ENCODE results near the gene EPHA3. TPM values are rescaled to one million over a fixed set of nuclear protein-coding genes. Genes with fewer than 3 reads are reported as not detected.

Gene EPHA3
- total and polyA plus RNA-seq, 2 donors (not counting 1 experiment from before 2014, with no cell fraction given): 0.01 TPM; not detected in 1

- Mint-ChIP-seq H3K4me3 (no peak overlapping the region), H3K4me1 (no peaks in the 10 kb centered on the region), H3K9me3 (ENCODE audit: insufficient read depth) (peaks cover 7% of the 10 kb centered on the region), H3K27ac (no peak overlapping the region), H3K27me3 (no peaks in the 10 kb centered on the region)
- ATAC-seq (ENCODE audit: low read depth) (no peak), DNase-seq (no peak)
- TF ChIP-seq CTCF (IDR thresholded peaks at IDR 0.05): no peak
- no peak for TF ChIP-seq EZH2 (IDR thresholded peaks at IDR 0.05; ENCODE audit: borderline replicate concordance, insufficient read depth, low read depth, low read length, poor library complexity, severe bottlenecking)
- no peak overlapping the region for H3K4me2 ChIP-seq (replicated peaks; ENCODE audit: low read depth, low read length, poor library complexity, severe bottlenecking)
- H3K27me3 ChIP-seq (replicated peaks in 1 of 4; ENCODE audit: control extremely low read depth in 1 of 4, control insufficient read depth in 3 of 4, insufficient read depth in 4 of 4, low read length in 3 of 4): no peaks in the 10 kb centered on the region
- H3K79me2 ChIP-seq (ENCODE audit: control insufficient read depth, insufficient read depth, low read length): no peaks in the 10 kb centered on the region
- H3K9me3 ChIP-seq (ENCODE audit: control extremely low read depth in 1 of 3, control insufficient read depth in 2 of 3, insufficient read depth in 1 of 3, low read length in 2 of 3): peaks cover 0 to 3% (median 0%) of the 10 kb centered on the region in 3 donors
- CTCF ChIA-PET: no interaction called here
- H2AFZ ChIP-seq (ENCODE audit: insufficient read depth, low read depth, low read length, poor library complexity, severe bottlenecking): no peak overlapping the region
- H4K20me1 ChIP-seq (ENCODE audit: control insufficient read depth, insufficient read depth, low read length, poor library complexity, severe bottlenecking): no peaks in the 10 kb centered on the region
- H3K9ac ChIP-seq (ENCODE audit: low read length): no peak overlapping the region
- no peak overlapping the region for H3K27ac ChIP-seq (ENCODE audit: low read length in 2 of 2)
- no peaks in the 10 kb centered on the region for H3K4me1 ChIP-seq (ENCODE audit: control insufficient read depth in 2 of 2, insufficient read depth in 2 of 2, low read length in 2 of 2)
- POLR2A ChIA-PET: no interaction called here
- no peak overlapping the region for H3K4me3 ChIP-seq (ENCODE audit: control extremely low read depth in 1 of 5, extremely low read depth in 1 of 5, insufficient read depth in 1 of 5, low read depth in 2 of 5, low read length in 4 of 5)
- no peaks in the 10 kb centered on the region for H3K36me3 ChIP-seq (replicated peaks in 1 of 2; ENCODE audit: control extremely low read depth in 1 of 2, control insufficient read depth in 1 of 2, extremely low read depth in 1 of 2, insufficient read depth in 2 of 2, low read length in 1 of 2)
- intact Hi-C loops (cut with micrococcal nuclease): no loop called here
- no CpG with 5 or more reads among the region's 3 CpGs for WGBS (ENCODE audit: insufficient coverage)
Observed at GRCh38 chr3:89198591-89198990, 91.2 kb downstream of the EPHA3 start.

GRCh38 chr3:89212619-89213018 is 105.2 kb downstream of the EPHA3 start:
- Mint-ChIP-seq H3K27me3 (no peaks in the 10 kb centered on the region), H3K9me3 (ENCODE audit: insufficient read depth) (peaks cover 2% of the 10 kb centered on the region), H3K4me3 (no peak overlapping the region), H3K4me1 (no peaks in the 10 kb centered on the region), H3K27ac (no peak overlapping the region)
- Histone ChIP-seq H3K9ac (ENCODE audit: low read length) (no peak overlapping the region), H3K4me1 (ENCODE audit: control insufficient read depth in 2 of 2, insufficient read depth in 2 of 2, low read length in 2 of 2) (no peaks in the 10 kb centered on the region), H3K4me3 (ENCODE audit: control extremely low read depth in 1 of 5, extremely low read depth in 1 of 5, insufficient read depth in 1 of 5, low read depth in 2 of 5, low read length in 4 of 5) (no peak overlapping the region), H3K79me2 (ENCODE audit: control insufficient read depth, insufficient read depth, low read length) (no peaks in the 10 kb centered on the region), H3K9me3 (ENCODE audit: control extremely low read depth in 1 of 3, control insufficient read depth in 2 of 3, insufficient read depth in 1 of 3, low read length in 2 of 3) (no peaks in the 10 kb centered on the region), H3K36me3 (replicated peaks in 1 of 2; ENCODE audit: control extremely low read depth in 1 of 2, control insufficient read depth in 1 of 2, extremely low read depth in 1 of 2, insufficient read depth in 2 of 2, low read length in 1 of 2) (no peaks in the 10 kb centered on the region), H3K4me2 (replicated peaks; ENCODE audit: low read depth, low read length, poor library complexity, severe bottlenecking) (no peak overlapping the region), H3K27me3 (replicated peaks in 1 of 4; ENCODE audit: control extremely low read depth in 1 of 4, control insufficient read depth in 3 of 4, insufficient read depth in 4 of 4, low read length in 3 of 4) (no peaks in the 10 kb centered on the region), H3K27ac (ENCODE audit: low read length in 2 of 2) (no peak overlapping the region), H2AFZ (ENCODE audit: insufficient read depth, low read depth, low read length, poor library complexity, severe bottlenecking) (no peak overlapping the region), H4K20me1 (ENCODE audit: control insufficient read depth, insufficient read depth, low read length, poor library complexity, severe bottlenecking) (no peaks in the 10 kb centered on the region)
- ChIA-PET CTCF (no interaction called here), POLR2A (no interaction called here)
- intact Hi-C loops (cut with micrococcal nuclease): no loop called here
- TF ChIP-seq CTCF (IDR thresholded peaks at IDR 0.05) (no peak), EZH2 (IDR thresholded peaks at IDR 0.05; ENCODE audit: borderline replicate concordance, insufficient read depth, low read depth, low read length, poor library complexity, severe bottlenecking) (no peak)
- no peak for ATAC-seq (ENCODE audit: low read depth)
- no CpG with 5 or more reads among the region's 1 CpG for WGBS (ENCODE audit: insufficient coverage)
- DNase-seq: no peak

All from B cell (primary cell).